Colonic mucosa (tissue), 4 donors: ENCODE data around the gene DHRS7B. TPM values are rescaled to one million over a fixed set of nuclear protein-coding genes. Genes with fewer than 3 reads are reported as not detected.
"Not testable (repeated sequence)": the region's sequence is repeated elsewhere in the genome, so short reads cannot be mapped to it uniquely, and the experiment has no call there.

Experiments
- DNase-seq: peaks from one replicate; pipeline ENCODE4 v3.0.0-alpha.2; 2020
- H3K27ac ChIP-seq: fragments of 200-600 bp; one replicate; pipeline ENCODE4 v1.8.0; 2021
- H3K27me3 ChIP-seq: fragments of 200-600 bp; one replicate; pipeline ENCODE4 v1.8.0; 2021
- H3K36me3 ChIP-seq: fragments of 200-600 bp; one replicate; pipeline ENCODE4 v1.8.0; 2021
- H3K4me1 ChIP-seq: fragments of 200-600 bp; one replicate; pipeline ENCODE4 v1.8.0; 2021; ENCODE audit warnings: mild to moderate bottlenecking
- H3K4me3 ChIP-seq: fragments of 200-600 bp; one replicate; pipeline ENCODE4 v1.8.0; 2021
- H3K9ac ChIP-seq, 2 donors: one replicate each; pipeline ENCODE4 v1.7.0; 2013; ENCODE audit warnings: control low read depth in 2 of 2, low read depth in 2 of 2, low read length in 2 of 2
- H3K9me3 ChIP-seq: fragments of 200-600 bp; one replicate; pipeline ENCODE4 v1.8.0; 2021
- CTCF ChIP-seq: fragments of 200-600 bp; IDR thresholded peaks from one replicate; pipeline ENCODE4 v1.8.0; 2022; ENCODE audit warnings: antibody characterized with exemption, mild to moderate bottlenecking
- intact Hi-C: fragments of 100-400 bp; cut with DNase I; formaldehyde crosslinking; loops from one replicate; pipeline ENCODE4 v1.14.1; 2022
- total RNA-seq, 2 donors: library from RNA; stranded (reverse); fragmentation: NEBNext Ultra II Directional in 1 of 2; extraction: Animal tissue kit (Norgen Biotek cat#: 25700) in 1 of 2; gene quantifications; one replicate each; pipeline ENCODE4 v1.2.1, GENCODE V29; 2021
- donor health status: healthy.
- donor health status: DM: no; HTN: no; CAD: no.
- donor health status: DM: no; HTN: no; CAD: no.

DHRS7B gene
- total RNA-seq, 2 donors from 2014 or later: 29.4 to 44.0 TPM

GRCh38 chr17:21100636-21101035 lies 26.1 kb upstream of the DHRS7B start:
- no peak overlapping the region for H3K9ac ChIP-seq

GRCh38 chr17:21104608-21105007 lies 22.2 kb upstream of the DHRS7B start:
- Histone ChIP-seq H3K27ac (no peak overlapping the region), H3K4me1 (no peaks in the 10 kb centered on the region), H3K4me3 (no peak overlapping the region), H3K9ac (no peak overlapping the region), H3K27me3 (no peaks in the 10 kb centered on the region), H3K9me3 (no peaks in the 10 kb centered on the region), H3K36me3 (no peaks in the 10 kb centered on the region)
- intact Hi-C loops: no loop called here
- DNase-seq: no peak
- no peak for TF ChIP-seq CTCF

More at GRCh38 chr17:21100636-21101035, 26.1 kb upstream of the DHRS7B start:
- Histone ChIP-seq H3K4me1 (no peaks in the 10 kb centered on the region), H3K4me3 (no peak overlapping the region), H3K27ac (no peak overlapping the region), H3K36me3 (no peaks in the 10 kb centered on the region), H3K27me3 (no peaks in the 10 kb centered on the region), H3K9me3 (no peaks in the 10 kb centered on the region)
- intact Hi-C loops: no loop called here
- no peak for DNase-seq
- no peak for TF ChIP-seq CTCF

GRCh38 chr17:21105064-21105894 lies 21.5 kb upstream of the DHRS7B start:
- no peak for TF ChIP-seq CTCF
- Histone ChIP-seq H3K9me3 (no peaks in the 10 kb centered on the region), H3K27me3 (no peaks in the 10 kb centered on the region), H3K4me1 (no peaks in the 10 kb centered on the region), H3K9ac (no peak overlapping the region), H3K36me3 (no peaks in the 10 kb centered on the region), H3K27ac (no peak overlapping the region), H3K4me3 (no peak overlapping the region)
- DNase-seq: no peak
- intact Hi-C loops: no loop called here

GRCh38 chr17:21106316-21106715 lies 20.4 kb upstream of the DHRS7B start:
- intact Hi-C loops: no loop called here
- DNase-seq: no peak
- no peak overlapping the region for H3K9ac ChIP-seq
- no peaks in the 10 kb centered on the region for H3K36me3 ChIP-seq
- no peaks in the 10 kb centered on the region for H3K27me3 ChIP-seq
- H3K4me3 ChIP-seq: no peak overlapping the region
- H3K27ac ChIP-seq: no peak overlapping the region
- TF ChIP-seq CTCF: no peak
- H3K9me3 ChIP-seq: no peaks in the 10 kb centered on the region
- H3K4me1 ChIP-seq: no peaks in the 10 kb centered on the region

GRCh38 chr17:21107067-21107650 lies 19.6 kb upstream of the DHRS7B start:
- H3K27ac ChIP-seq, H3K4me3 ChIP-seq, H3K27me3 ChIP-seq, DNase-seq, intact Hi-C loops, H3K9me3 ChIP-seq, H3K4me1 ChIP-seq, H3K36me3 ChIP-seq, H3K9ac ChIP-seq: not testable (repeated sequence)

GRCh38 chr17:21108651-21109050 lies 18.1 kb upstream of the DHRS7B start:
- intact Hi-C loops: no loop called here
- no peaks in the 10 kb centered on the region for H3K27me3 ChIP-seq
- H3K4me3 ChIP-seq: no peak overlapping the region
- no peaks in the 10 kb centered on the region for H3K36me3 ChIP-seq
- no peak overlapping the region for H3K27ac ChIP-seq
- no peaks in the 10 kb centered on the region for H3K4me1 ChIP-seq
- no peak overlapping the region for H3K9ac ChIP-seq
- no peak for DNase-seq
- no peak for TF ChIP-seq CTCF
- no peaks in the 10 kb centered on the region for H3K9me3 ChIP-seq
